Measurements from ENCODE around the gene EYS.

EYS gene

DNA sequence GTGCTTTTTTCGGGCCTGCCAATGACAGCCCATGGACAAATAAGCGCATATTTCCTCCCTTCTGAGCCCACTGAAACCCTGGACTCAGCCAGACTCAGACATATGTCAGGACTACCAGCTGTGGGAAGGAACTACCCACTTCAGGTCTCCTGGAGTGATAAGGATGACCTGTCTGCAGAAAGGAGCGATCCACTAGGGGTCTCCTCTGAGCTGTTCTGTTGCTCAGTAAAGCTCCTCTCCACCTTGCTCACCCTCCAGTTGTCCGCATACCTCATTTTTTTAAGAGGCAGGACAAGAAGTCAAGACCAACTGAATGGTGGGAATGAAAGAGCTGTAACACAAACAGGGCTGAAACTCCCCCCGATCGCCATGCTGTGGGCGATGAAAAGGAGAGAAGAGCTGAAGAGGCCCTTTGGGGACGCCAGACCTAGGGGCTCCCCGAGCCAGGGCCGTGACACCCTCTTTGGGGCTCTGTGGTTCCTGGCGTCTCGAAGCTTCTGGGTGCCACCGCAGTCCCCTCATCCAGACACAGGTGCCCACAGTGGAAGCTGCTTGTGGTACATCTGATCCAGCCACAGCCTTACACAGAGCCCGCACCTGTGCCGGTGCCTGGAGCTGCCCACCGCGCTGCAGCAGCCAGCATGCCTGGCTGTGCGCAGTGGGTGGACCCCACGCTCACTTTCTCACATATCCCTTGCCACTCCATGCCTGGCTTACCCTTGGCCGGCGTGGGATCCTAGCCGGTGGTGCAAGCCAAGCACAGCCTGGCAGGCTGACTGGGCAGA is 68.8 kb downstream of the EYS start (continued):
- TF ChIP-seq, protein P1, sequence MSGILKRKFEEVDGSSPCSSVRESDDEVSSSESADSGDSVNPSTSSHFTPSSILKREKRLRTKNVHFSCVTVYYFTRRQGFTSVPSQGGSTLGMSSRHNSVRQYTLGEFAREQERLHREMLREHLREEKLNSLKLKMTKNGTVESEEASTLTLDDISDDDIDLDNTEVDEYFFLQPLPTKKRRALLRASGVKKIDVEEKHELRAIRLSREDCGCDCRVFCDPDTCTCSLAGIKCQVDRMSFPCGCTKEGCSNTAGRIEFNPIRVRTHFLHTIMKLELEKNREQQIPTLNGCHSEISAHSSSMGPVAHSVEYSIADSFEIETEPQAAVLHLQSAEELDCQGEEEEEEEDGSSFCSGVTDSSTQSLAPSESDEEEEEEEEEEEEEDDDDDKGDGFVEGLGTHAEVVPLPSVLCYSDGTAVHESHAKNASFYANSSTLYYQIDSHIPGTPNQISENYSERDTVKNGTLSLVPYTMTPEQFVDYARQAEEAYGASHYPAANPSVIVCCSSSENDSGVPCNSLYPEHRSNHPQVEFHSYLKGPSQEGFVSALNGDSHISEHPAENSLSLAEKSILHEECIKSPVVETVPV (CRISPR knock-in tag; IDR thresholded peaks at IDR 0.05), result no peak
- no peak for TF ChIP-seq TOX (CRISPR knock-in tag; IDR thresholded peaks at IDR 0.05; ENCODE audit: borderline replicate concordance)
- no peak for TF ChIP-seq PPARA (CRISPR knock-in tag; IDR thresholded peaks at IDR 0.05; ENCODE audit: borderline replicate concordance)
- no peak for TF ChIP-seq ZC3H10 (CRISPR knock-in tag; IDR thresholded peaks at IDR 0.05)
- TF ChIP-seq, protein P2, sequence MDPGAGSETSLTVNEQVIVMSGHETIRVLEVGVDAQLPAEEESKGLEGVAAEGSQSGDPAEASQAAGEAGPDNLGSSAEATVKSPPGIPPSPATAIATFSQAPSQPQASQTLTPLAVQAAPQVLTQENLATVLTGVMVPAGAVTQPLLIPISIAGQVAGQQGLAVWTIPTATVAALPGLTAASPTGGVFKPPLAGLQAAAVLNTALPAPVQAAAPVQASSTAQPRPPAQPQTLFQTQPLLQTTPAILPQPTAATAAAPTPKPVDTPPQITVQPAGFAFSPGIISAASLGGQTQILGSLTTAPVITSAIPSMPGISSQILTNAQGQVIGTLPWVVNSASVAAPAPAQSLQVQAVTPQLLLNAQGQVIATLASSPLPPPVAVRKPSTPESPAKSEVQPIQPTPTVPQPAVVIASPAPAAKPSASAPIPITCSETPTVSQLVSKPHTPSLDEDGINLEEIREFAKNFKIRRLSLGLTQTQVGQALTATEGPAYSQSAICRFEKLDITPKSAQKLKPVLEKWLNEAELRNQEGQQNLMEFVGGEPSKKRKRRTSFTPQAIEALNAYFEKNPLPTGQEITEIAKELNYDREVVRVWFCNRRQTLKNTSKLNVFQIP (CRISPR knock-in tag; IDR thresholded peaks at IDR 0.05; ENCODE audit: borderline replicate concordance, low read depth), result no peak
- TF ChIP-seq ZNF8 (CRISPR knock-in tag; IDR thresholded peaks at IDR 0.05), result no peak
- TF ChIP-seq ARNTL (CRISPR knock-in tag; IDR thresholded peaks at IDR 0.05; ENCODE audit: borderline replicate concordance, low read depth), result no peak

DNA sequence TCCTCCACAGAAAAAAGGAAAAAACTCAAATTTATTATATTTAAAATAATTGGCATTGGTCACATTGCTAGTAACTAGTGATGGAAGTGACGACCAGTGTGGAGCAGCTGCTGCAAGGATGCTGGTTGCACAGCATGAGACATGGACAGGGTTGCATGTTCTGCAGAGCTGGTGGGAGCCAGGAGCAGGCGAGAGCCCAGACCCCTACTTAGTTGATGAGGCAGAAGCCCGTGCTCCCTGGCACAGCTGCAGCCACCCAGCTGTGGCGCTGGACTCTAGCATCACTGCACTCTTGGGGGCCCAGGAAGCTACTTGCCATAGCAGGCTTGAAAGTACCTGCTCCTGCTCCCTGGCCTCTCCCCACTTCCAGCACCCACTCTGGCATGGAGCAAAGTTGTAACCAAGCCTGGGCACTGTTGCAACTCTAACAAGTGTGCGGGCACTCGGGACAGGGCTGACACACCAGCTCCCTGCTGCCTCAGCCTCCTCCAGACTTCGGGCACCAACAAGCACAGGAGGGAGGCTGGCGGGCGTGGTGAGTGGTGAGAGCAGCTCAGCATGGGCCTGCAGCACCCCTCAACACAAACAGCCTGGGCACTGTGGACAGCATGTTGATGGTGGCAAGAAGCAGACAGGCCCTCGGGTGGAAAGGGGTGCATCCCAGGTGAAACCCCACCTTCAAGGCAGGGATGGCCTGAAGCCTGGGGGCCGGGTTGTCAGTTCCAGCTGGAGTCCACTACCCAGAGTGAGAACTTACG is 69.6 kb downstream of the EYS start:
- ATAC-seq, result no peak
- TF ChIP-seq, protein P2 (CRISPR knock-in tag; IDR thresholded peaks at IDR 0.05; ENCODE audit: borderline replicate concordance, low read depth), result no peak
- TF ChIP-seq ZC3H10 (CRISPR knock-in tag; IDR thresholded peaks at IDR 0.05) (no peak), ISL1 (CRISPR knock-in tag; IDR thresholded peaks at IDR 0.05) (no peak), TOX (CRISPR knock-in tag; IDR thresholded peaks at IDR 0.05; ENCODE audit: borderline replicate concordance) (no peak), OSR1 (CRISPR knock-in tag; IDR thresholded peaks at IDR 0.05) (no peak), PPARA (CRISPR knock-in tag; IDR thresholded peaks at IDR 0.05; ENCODE audit: borderline replicate concordance) (no peak), TCF4 (CRISPR knock-in tag; IDR thresholded peaks at IDR 0.05; ENCODE audit: borderline replicate concordance) (no peak), ARNTL (CRISPR knock-in tag; IDR thresholded peaks at IDR 0.05; ENCODE audit: borderline replicate concordance, low read depth) (no peak), ZNF565 (CRISPR knock-in tag; conservative IDR thresholded peaks at IDR 0.05; ENCODE audit: low read depth) (no peak), BACH2 (CRISPR knock-in tag; IDR thresholded peaks at IDR 0.05; ENCODE audit: borderline replicate concordance) (no peak), ZFP3 (CRISPR knock-in tag; IDR thresholded peaks at IDR 0.05) (no peak), ZFP30 (CRISPR knock-in tag; IDR thresholded peaks at IDR 0.05) (no peak), CSDC2 (CRISPR knock-in tag; IDR thresholded peaks at IDR 0.05) (no peak), RARB (CRISPR knock-in tag; IDR thresholded peaks at IDR 0.05) (no peak)
- TF ChIP-seq, protein P3, sequence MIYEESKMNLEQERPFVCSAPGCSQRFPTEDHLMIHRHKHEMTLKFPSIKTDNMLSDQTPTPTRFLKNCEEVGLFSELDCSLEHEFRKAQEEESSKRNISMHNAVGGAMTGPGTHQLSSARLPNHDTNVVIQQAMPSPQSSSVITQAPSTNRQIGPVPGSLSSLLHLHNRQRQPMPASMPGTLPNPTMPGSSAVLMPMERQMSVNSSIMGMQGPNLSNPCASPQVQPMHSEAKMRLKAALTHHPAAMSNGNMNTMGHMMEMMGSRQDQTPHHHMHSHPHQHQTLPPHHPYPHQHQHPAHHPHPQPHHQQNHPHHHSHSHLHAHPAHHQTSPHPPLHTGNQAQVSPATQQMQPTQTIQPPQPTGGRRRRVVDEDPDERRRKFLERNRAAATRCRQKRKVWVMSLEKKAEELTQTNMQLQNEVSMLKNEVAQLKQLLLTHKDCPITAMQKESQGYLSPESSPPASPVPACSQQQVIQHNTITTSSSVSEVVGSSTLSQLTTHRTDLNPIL (CRISPR knock-in tag; IDR thresholded peaks at IDR 0.05; ENCODE audit: low read depth), result no peak
- TF ChIP-seq, protein P4, sequence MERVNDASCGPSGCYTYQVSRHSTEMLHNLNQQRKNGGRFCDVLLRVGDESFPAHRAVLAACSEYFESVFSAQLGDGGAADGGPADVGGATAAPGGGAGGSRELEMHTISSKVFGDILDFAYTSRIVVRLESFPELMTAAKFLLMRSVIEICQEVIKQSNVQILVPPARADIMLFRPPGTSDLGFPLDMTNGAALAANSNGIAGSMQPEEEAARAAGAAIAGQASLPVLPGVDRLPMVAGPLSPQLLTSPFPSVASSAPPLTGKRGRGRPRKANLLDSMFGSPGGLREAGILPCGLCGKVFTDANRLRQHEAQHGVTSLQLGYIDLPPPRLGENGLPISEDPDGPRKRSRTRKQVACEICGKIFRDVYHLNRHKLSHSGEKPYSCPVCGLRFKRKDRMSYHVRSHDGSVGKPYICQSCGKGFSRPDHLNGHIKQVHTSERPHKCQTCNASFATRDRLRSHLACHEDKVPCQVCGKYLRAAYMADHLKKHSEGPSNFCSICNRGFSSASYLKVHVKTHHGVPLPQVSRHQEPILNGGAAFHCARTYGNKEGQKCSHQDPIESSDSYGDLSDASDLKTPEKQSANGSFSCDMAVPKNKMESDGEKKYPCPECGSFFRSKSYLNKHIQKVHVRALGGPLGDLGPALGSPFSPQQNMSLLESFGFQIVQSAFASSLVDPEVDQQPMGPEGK (CRISPR knock-in tag; IDR thresholded peaks at IDR 0.05; ENCODE audit: borderline replicate concordance), result no peak
- TF ChIP-seq, protein P1 (CRISPR knock-in tag; IDR thresholded peaks at IDR 0.05), result no peak
- TF ChIP-seq, protein P5, sequence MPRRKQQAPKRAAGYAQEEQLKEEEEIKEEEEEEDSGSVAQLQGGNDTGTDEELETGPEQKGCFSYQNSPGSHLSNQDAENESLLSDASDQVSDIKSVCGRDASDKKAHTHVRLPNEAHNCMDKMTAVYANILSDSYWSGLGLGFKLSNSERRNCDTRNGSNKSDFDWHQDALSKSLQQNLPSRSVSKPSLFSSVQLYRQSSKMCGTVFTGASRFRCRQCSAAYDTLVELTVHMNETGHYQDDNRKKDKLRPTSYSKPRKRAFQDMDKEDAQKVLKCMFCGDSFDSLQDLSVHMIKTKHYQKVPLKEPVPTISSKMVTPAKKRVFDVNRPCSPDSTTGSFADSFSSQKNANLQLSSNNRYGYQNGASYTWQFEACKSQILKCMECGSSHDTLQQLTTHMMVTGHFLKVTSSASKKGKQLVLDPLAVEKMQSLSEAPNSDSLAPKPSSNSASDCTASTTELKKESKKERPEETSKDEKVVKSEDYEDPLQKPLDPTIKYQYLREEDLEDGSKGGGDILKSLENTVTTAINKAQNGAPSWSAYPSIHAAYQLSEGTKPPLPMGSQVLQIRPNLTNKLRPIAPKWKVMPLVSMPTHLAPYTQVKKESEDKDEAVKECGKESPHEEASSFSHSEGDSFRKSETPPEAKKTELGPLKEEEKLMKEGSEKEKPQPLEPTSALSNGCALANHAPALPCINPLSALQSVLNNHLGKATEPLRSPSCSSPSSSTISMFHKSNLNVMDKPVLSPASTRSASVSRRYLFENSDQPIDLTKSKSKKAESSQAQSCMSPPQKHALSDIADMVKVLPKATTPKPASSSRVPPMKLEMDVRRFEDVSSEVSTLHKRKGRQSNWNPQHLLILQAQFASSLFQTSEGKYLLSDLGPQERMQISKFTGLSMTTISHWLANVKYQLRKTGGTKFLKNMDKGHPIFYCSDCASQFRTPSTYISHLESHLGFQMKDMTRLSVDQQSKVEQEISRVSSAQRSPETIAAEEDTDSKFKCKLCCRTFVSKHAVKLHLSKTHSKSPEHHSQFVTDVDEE (CRISPR knock-in tag; IDR thresholded peaks at IDR 0.05), result no peak

All from SK-N-SH treated with all-trans-retinoic acid at 6 μM for 48 hours (cell line).